GM23338 (cell line): ENCODE measurements around the gene NDUFB5. TPM values are rescaled to one million over a fixed set of nuclear protein-coding genes. Genes with fewer than 3 reads are reported as not detected.

Source experiments
- ATAC-seq: fragments of 200-7000 bp; cut with Tn5 transposase; 3 replicates; pipeline ENCODE4 v1.9.1; 2020
- DNase-seq: peaks from one replicate; pipeline ENCODE4 v3.0.0-alpha.2; 2015; ENCODE audit warnings: low spot score
- H2AFZ ChIP-seq: fragments of 200-600 bp; sonication (generic); 2 replicates; pipeline ENCODE4 v1.8.0; 2016; ENCODE audit warnings: antibody characterized with exemption, mild to moderate bottlenecking, moderate library complexity
- H3F3A ChIP-seq: fragments of 200-600 bp; sonication (generic); replicated peaks from 2 replicates; pipeline ENCODE4 v1.8.0; 2017; ENCODE audit warnings: antibody characterized with exemption, mixed run types, low read depth
- H3K27ac ChIP-seq: fragments of 200-600 bp; sonication (generic); 2 replicates; pipeline ENCODE4 v1.6.1; 2016; ENCODE audit warnings: low read depth
- H3K27me3 ChIP-seq: fragments of 200-600 bp; sonication (generic); 2 replicates; pipeline ENCODE4 v1.8.0; 2016; ENCODE audit warnings: mild to moderate bottlenecking, mixed run types, moderate library complexity; ENCODE audit not compliant: insufficient read depth
- H3K36me3 ChIP-seq: fragments of 200-600 bp; sonication (generic); 2 replicates; pipeline ENCODE4 v1.8.0; 2016; ENCODE audit warnings: mild to moderate bottlenecking; ENCODE audit not compliant: insufficient read depth
- H3K4me1 ChIP-seq: fragments of 200-600 bp; sonication (generic); 2 replicates; pipeline ENCODE4 v1.8.0; 2016; ENCODE audit warnings: mild to moderate bottlenecking, moderate library complexity; ENCODE audit not compliant: insufficient read depth
- H3K4me2 ChIP-seq: fragments of 200-600 bp; sonication (generic); 2 replicates; pipeline ENCODE4 v1.7.1; 2017; ENCODE audit warnings: mixed run types
- H3K4me3 ChIP-seq: fragments of 200-600 bp; sonication (generic); 2 replicates; pipeline ENCODE4 v1.6.1; 2016; ENCODE audit warnings: mixed run types
- H3K79me2 ChIP-seq: fragments of 200-600 bp; sonication (generic); replicated peaks from 2 replicates; pipeline ENCODE4 v1.8.0; 2017; ENCODE audit warnings: mild to moderate bottlenecking; ENCODE audit not compliant: insufficient read depth
- H3K9me2 ChIP-seq: fragments of 200-600 bp; sonication (generic); 2 replicates; pipeline ENCODE4 v1.8.0; 2017; ENCODE audit not compliant: insufficient read depth
- H4K20me1 ChIP-seq: fragments of 200-600 bp; sonication (generic); replicated peaks from 2 replicates; pipeline ENCODE4 v1.8.0; 2017; ENCODE audit warnings: mild to moderate bottlenecking; ENCODE audit not compliant: insufficient read depth
- H3K27ac Mint-ChIP-seq: 2 replicates; pipeline ENCODE4 v1.8.0; 2020; ENCODE audit warnings: inconsistent platforms, mild to moderate bottlenecking, moderate library complexity, mixed read lengths
- H3K27me3 Mint-ChIP-seq: 3 replicates; pipeline ENCODE4 v1.8.0; 2022; ENCODE audit warnings: low read depth, mild to moderate bottlenecking, moderate library complexity, mixed read lengths, inconsistent platforms; ENCODE audit not compliant: insufficient read depth, poor library complexity
- H3K36me3 Mint-ChIP-seq: 3 replicates; pipeline ENCODE4 v1.8.0; 2021; ENCODE audit warnings: low read depth, mild to moderate bottlenecking, inconsistent platforms, moderate library complexity, mixed read lengths
- H3K4me1 Mint-ChIP-seq: 3 replicates; pipeline ENCODE4 v1.8.0; 2020; ENCODE audit warnings: mild to moderate bottlenecking, inconsistent platforms, mixed read lengths
- H3K4me3 Mint-ChIP-seq: 3 replicates; pipeline ENCODE4 v1.8.0; 2021; ENCODE audit warnings: moderate library complexity, mild to moderate bottlenecking, inconsistent platforms, mixed read lengths
- H3K9me3 Mint-ChIP-seq: 3 replicates; pipeline ENCODE4 v1.8.0; 2020; ENCODE audit warnings: moderate library complexity, mild to moderate bottlenecking, inconsistent platforms, mixed read lengths
- CREB1 ChIP-seq: fragments of 250-450 bp; sonication (Bioruptor Pico); IDR thresholded peaks from 2 replicates; pipeline ENCODE4 v1.5.0; 2020; ENCODE audit warnings: low read depth, mild to moderate bottlenecking, moderate library complexity
- CTCF ChIP-seq, 2 experiments: fragments of 200-600 bp in 1 of 2; sonication (generic) in 1 of 2; conservative IDR thresholded peaks; 2 replicates each; pipeline versions ENCODE4 v1.5.1 to v1.6.1; 2016 to 2017; ENCODE audit warnings: antibody characterized with exemption in 2 of 2, low read depth in 2 of 2, mild to moderate bottlenecking in 2 of 2, moderate library complexity in 1 of 2
- EZH2 ChIP-seq: fragments of 200-600 bp; sonication (generic); IDR thresholded peaks from one replicate; pipeline ENCODE4 v1.8.0; 2017; ENCODE audit warnings: antibody characterized with exemption, mild to moderate bottlenecking, low read depth; ENCODE audit not compliant: unreplicated experiment
- EZH2phosphoT487 ChIP-seq: fragments of 200-600 bp; sonication (generic); IDR thresholded peaks from one replicate; pipeline ENCODE4 v1.8.1; 2018; ENCODE audit warnings: antibody characterized with exemption; ENCODE audit not compliant: unreplicated experiment
- NANOG ChIP-seq: IDR thresholded peaks from 2 replicates; pipeline ENCODE4 v1.6.1; 2016; ENCODE audit warnings: antibody characterized with exemption, borderline replicate concordance
- POLR2AphosphoS5 ChIP-seq: IDR thresholded peaks from 2 replicates; pipeline ENCODE4 v1.6.1; 2016; ENCODE audit warnings: antibody characterized with exemption, low read depth
- REST ChIP-seq: IDR thresholded peaks from one replicate; pipeline ENCODE4 v1.6.1; 2018; ENCODE audit warnings: antibody characterized with exemption; ENCODE audit not compliant: unreplicated experiment
- STAT1 ChIP-seq: IDR thresholded peaks from one replicate; pipeline ENCODE4 v1.6.1; 2016; ENCODE audit warnings: antibody characterized with exemption; ENCODE audit not compliant: unreplicated experiment
- ZNF114 ChIP-seq: fragments of 250-450 bp; sonication (Bioruptor Pico); IDR thresholded peaks from 2 replicates; pipeline ENCODE4 v1.5.0; 2020; ENCODE audit warnings: mild to moderate bottlenecking, moderate library complexity
- ZNF331 ChIP-seq: fragments of 250-450 bp; sonication (Bioruptor Pico); IDR thresholded peaks from 2 replicates; pipeline ENCODE4 v1.5.0; 2020; ENCODE audit warnings: low read depth, mild to moderate bottlenecking, moderate library complexity
- ZNF462 ChIP-seq: fragments of 250-450 bp; sonication (Bioruptor Pico); IDR thresholded peaks from 2 replicates; pipeline ENCODE4 v1.5.0; 2020; ENCODE audit warnings: mild to moderate bottlenecking, moderate library complexity
- polyA plus RNA-seq: library from polyadenylated mRNA; unstranded; fragments of >200 nt; fragmentation: Nextera tagmentation; extraction: Ambion mirVana; gene quantifications from 2 replicates; pipeline ENCODE4 v1.2.1, GENCODE V29; 2016
- total RNA-seq: library from RNA; depleted of rRNA; stranded (reverse); fragments of >200 nt; shearing (Covaris generic); gene quantifications from 2 replicates; pipeline ENCODE4 v1.2.3, GENCODE V29; 2014
- TF ChIP-seq, protein P1 (sequence below): IDR thresholded peaks from 2 replicates; pipeline ENCODE4 v1.6.1; 2016; ENCODE audit warnings: antibody characterized with exemption

Gene NDUFB5
- total and polyA plus RNA-seq, 2 experiments from 2014 or later = 65.4 to 113 TPM

- no peak for TF ChIP-seq CTCF (conservative IDR thresholded peaks at IDR 0.05; ENCODE audit: low read depth in 2 of 2)
- TF ChIP-seq ZNF331 (CRISPR knock-in tag) = no peak
- TF ChIP-seq EZH2phosphoT487 = no peak
- TF ChIP-seq CREB1 (CRISPR knock-in tag) = no peak
- no peak for TF ChIP-seq NANOG
These were observed 5.1 kb upstream of the NDUFB5 start (continued) for GRCh38 chr3:179599531-179599930.

GRCh38 chr3:179603321-179603720 lies 1.3 kb upstream of the NDUFB5 start:
- H2AFZ ChIP-seq = no peak overlapping the region
- TF ChIP-seq STAT1 = no peak
- no peak for TF ChIP-seq EZH2phosphoT487
- no peak for TF ChIP-seq EZH2
- no peak for TF ChIP-seq ZNF462 (CRISPR knock-in tag)
- TF ChIP-seq NANOG = no peak
- TF ChIP-seq CREB1 (CRISPR knock-in tag) = no peak
- TF ChIP-seq, protein P1, sequence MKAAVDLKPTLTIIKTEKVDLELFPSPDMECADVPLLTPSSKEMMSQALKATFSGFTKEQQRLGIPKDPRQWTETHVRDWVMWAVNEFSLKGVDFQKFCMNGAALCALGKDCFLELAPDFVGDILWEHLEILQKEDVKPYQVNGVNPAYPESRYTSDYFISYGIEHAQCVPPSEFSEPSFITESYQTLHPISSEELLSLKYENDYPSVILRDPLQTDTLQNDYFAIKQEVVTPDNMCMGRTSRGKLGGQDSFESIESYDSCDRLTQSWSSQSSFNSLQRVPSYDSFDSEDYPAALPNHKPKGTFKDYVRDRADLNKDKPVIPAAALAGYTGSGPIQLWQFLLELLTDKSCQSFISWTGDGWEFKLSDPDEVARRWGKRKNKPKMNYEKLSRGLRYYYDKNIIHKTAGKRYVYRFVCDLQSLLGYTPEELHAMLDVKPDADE = no peak
- TF ChIP-seq ZNF114 (CRISPR knock-in tag) = no peak
- TF ChIP-seq REST = no peak
- no peak for TF ChIP-seq ZNF331 (CRISPR knock-in tag)
- TF ChIP-seq POLR2AphosphoS5 = no peak

More at GRCh38 chr3:179603321-179603720, 1.3 kb upstream of the NDUFB5 start:
- peak overlapping the region; percentile 99 for H3K4me3 Mint-ChIP-seq
- Histone ChIP-seq H3K9me2 (no peaks in the 10 kb centered on the region), H3K4me1 (peaks cover 5% of the 10 kb centered on the region; the same call in 1 of the 2 replicates), H3K36me3 (peaks cover 26% of the 10 kb centered on the region; the same call in 1 of the 2 replicates), H3K79me2 (peaks cover 54% of the 10 kb centered on the region), H3K4me2 (peak overlapping the region; percentile 72), H4K20me1 (peaks cover 5% of the 10 kb centered on the region), H3K4me3 (peak overlapping the region; percentile 70), H3K27ac (no peak overlapping the region), H3K27me3 (no peaks in the 10 kb centered on the region), H3F3A (no peaks in the 10 kb centered on the region)
- H3K4me1 Mint-ChIP-seq = peaks cover 2% of the 10 kb centered on the region
- no peaks in the 10 kb centered on the region; the same call in 1 of the 3 replicates for H3K9me3 Mint-ChIP-seq
- H3K27ac Mint-ChIP-seq = no peak overlapping the region
- H3K27me3 Mint-ChIP-seq = peaks cover 6% of the 10 kb centered on the region
- H3K36me3 Mint-ChIP-seq = peaks cover 36% of the 10 kb centered on the region
- DNase-seq = no peak
- ATAC-seq = no peak
